ENCODE results near the gene TEX11.

DNA sequence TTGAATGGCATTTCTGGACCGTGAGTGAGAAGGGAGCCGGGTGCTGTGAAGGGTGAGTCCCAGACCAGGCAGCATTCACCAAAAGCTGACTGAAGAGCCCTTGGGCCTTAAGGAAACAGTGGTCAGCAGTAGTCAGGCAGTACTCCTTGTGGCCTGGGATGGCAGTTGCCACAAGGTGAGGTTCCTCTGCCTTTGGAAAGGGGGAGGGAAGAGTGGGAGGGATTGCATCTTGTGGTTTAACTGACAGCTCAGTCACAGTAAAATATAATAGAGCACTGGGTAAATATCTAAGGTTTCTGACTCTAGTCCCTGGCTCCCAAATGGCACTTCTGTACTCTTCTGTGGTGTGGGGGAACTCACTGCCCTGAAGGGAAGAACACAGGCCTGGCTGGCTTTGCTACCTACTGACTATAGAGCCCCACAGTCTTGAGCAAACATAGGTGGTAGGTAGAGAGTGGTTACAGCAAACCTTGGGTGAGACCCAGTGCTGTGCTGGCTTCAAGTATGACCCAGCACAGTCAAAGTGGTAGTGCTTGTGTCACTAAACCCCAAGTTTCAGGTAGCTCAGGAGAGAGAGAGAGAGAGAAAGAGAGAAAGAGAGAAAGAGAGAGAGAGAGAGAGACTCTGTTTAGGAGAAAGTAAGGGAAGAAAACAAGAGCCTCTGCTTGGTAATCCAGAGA, 154.2 kb downstream of the TEX11 start:
- TF ChIP-seq CREB1 (CRISPR knock-in tag; IDR thresholded peaks at IDR 0.05; ENCODE audit: low read depth) (no peak), EZH2phosphoT487 (IDR thresholded peaks at IDR 0.05; ENCODE audit: unreplicated experiment) (no peak), EZH2 (IDR thresholded peaks at IDR 0.05; ENCODE audit: low read depth, unreplicated experiment) (no peak), ZNF331 (CRISPR knock-in tag; IDR thresholded peaks at IDR 0.05; ENCODE audit: low read depth) (no peak), POLR2AphosphoS5 (IDR thresholded peaks at IDR 0.05; ENCODE audit: low read depth) (no peak), ZNF114 (CRISPR knock-in tag; IDR thresholded peaks at IDR 0.05) (no peak), JUNB (IDR thresholded peaks at IDR 0.05; ENCODE audit: unreplicated experiment) (no peak), NANOG (IDR thresholded peaks at IDR 0.05; ENCODE audit: borderline replicate concordance) (no peak), STAT1 (IDR thresholded peaks at IDR 0.05; ENCODE audit: unreplicated experiment) (no peak)
- TF ChIP-seq, protein P1, sequence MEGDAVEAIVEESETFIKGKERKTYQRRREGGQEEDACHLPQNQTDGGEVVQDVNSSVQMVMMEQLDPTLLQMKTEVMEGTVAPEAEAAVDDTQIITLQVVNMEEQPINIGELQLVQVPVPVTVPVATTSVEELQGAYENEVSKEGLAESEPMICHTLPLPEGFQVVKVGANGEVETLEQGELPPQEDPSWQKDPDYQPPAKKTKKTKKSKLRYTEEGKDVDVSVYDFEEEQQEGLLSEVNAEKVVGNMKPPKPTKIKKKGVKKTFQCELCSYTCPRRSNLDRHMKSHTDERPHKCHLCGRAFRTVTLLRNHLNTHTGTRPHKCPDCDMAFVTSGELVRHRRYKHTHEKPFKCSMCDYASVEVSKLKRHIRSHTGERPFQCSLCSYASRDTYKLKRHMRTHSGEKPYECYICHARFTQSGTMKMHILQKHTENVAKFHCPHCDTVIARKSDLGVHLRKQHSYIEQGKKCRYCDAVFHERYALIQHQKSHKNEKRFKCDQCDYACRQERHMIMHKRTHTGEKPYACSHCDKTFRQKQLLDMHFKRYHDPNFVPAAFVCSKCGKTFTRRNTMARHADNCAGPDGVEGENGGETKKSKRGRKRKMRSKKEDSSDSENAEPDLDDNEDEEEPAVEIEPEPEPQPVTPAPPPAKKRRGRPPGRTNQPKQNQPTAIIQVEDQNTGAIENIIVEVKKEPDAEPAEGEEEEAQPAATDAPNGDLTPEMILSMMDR (conservative IDR thresholded peaks at IDR 0.05; ENCODE audit: low read depth in 2 of 2): no peak
- TF ChIP-seq, protein P2, sequence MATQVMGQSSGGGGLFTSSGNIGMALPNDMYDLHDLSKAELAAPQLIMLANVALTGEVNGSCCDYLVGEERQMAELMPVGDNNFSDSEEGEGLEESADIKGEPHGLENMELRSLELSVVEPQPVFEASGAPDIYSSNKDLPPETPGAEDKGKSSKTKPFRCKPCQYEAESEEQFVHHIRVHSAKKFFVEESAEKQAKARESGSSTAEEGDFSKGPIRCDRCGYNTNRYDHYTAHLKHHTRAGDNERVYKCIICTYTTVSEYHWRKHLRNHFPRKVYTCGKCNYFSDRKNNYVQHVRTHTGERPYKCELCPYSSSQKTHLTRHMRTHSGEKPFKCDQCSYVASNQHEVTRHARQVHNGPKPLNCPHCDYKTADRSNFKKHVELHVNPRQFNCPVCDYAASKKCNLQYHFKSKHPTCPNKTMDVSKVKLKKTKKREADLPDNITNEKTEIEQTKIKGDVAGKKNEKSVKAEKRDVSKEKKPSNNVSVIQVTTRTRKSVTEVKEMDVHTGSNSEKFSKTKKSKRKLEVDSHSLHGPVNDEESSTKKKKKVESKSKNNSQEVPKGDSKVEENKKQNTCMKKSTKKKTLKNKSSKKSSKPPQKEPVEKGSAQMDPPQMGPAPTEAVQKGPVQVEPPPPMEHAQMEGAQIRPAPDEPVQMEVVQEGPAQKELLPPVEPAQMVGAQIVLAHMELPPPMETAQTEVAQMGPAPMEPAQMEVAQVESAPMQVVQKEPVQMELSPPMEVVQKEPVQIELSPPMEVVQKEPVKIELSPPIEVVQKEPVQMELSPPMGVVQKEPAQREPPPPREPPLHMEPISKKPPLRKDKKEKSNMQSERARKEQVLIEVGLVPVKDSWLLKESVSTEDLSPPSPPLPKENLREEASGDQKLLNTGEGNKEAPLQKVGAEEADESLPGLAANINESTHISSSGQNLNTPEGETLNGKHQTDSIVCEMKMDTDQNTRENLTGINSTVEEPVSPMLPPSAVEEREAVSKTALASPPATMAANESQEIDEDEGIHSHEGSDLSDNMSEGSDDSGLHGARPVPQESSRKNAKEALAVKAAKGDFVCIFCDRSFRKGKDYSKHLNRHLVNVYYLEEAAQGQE (IDR thresholded peaks at IDR 0.05; ENCODE audit: unreplicated experiment): no peak
- TF ChIP-seq, protein P3, sequence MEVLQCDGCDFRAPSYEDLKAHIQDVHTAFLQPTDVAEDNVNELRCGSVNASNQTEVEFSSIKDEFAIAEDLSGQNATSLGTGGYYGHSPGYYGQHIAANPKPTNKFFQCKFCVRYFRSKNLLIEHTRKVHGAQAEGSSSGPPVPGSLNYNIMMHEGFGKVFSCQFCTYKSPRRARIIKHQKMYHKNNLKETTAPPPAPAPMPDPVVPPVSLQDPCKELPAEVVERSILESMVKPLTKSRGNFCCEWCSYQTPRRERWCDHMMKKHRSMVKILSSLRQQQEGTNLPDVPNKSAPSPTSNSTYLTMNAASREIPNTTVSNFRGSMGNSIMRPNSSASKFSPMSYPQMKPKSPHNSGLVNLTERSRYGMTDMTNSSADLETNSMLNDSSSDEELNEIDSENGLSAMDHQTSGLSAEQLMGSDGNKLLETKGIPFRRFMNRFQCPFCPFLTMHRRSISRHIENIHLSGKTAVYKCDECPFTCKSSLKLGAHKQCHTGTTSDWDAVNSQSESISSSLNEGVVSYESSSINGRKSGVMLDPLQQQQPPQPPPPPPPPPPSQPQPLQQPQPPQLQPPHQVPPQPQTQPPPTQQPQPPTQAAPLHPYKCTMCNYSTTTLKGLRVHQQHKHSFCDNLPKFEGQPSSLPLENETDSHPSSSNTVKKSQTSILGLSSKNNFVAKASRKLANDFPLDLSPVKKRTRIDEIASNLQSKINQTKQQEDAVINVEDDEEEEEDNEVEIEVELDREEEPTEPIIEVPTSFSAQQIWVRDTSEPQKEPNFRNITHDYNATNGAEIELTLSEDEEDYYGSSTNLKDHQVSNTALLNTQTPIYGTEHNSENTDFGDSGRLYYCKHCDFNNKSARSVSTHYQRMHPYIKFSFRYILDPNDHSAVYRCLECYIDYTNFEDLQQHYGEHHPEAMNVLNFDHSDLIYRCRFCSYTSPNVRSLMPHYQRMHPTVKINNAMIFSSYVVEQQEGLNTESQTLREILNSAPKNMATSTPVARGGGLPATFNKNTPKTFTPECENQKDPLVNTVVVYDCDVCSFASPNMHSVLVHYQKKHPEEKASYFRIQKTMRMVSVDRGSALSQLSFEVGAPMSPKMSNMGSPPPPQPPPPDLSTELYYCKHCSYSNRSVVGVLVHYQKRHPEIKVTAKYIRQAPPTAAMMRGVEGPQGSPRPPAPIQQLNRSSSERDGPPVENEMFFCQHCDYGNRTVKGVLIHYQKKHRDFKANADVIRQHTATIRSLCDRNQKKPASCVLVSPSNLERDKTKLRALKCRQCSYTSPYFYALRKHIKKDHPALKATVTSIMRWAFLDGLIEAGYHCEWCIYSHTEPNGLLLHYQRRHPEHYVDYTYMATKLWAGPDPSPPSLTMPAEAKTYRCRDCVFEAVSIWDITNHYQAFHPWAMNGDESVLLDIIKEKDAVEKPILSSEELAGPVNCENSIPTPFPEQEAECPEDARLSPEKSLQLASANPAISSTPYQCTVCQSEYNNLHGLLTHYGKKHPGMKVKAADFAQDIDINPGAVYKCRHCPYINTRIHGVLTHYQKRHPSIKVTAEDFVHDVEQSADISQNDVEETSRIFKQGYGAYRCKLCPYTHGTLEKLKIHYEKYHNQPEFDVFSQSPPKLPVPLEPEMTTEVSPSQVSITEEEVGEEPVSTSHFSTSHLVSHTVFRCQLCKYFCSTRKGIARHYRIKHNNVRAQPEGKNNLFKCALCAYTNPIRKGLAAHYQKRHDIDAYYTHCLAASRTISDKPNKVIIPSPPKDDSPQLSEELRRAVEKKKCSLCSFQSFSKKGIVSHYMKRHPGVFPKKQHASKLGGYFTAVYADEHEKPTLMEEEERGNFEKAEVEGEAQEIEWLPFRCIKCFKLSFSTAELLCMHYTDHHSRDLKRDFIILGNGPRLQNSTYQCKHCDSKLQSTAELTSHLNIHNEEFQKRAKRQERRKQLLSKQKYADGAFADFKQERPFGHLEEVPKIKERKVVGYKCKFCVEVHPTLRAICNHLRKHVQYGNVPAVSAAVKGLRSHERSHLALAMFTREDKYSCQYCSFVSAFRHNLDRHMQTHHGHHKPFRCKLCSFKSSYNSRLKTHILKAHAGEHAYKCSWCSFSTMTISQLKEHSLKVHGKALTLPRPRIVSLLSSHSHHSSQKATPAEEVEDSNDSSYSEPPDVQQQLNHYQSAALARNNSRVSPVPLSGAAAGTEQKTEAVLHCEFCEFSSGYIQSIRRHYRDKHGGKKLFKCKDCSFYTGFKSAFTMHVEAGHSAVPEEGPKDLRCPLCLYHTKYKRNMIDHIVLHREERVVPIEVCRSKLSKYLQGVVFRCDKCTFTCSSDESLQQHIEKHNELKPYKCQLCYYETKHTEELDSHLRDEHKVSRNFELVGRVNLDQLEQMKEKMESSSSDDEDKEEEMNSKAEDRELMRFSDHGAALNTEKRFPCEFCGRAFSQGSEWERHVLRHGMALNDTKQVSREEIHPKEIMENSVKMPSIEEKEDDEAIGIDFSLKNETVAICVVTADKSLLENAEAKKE (CRISPR knock-in tag; IDR thresholded peaks at IDR 0.05): no peak
- TF ChIP-seq, protein P4, sequence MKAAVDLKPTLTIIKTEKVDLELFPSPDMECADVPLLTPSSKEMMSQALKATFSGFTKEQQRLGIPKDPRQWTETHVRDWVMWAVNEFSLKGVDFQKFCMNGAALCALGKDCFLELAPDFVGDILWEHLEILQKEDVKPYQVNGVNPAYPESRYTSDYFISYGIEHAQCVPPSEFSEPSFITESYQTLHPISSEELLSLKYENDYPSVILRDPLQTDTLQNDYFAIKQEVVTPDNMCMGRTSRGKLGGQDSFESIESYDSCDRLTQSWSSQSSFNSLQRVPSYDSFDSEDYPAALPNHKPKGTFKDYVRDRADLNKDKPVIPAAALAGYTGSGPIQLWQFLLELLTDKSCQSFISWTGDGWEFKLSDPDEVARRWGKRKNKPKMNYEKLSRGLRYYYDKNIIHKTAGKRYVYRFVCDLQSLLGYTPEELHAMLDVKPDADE (IDR thresholded peaks at IDR 0.05): no peak
